HG03432 (cell line): Measurements from ENCODE around the gene TRIM46.
A peak's percentile ranks its signal among the peaks of the same experiment; 100 is the strongest.
"Not testable (repeated sequence)": the region's sequence is repeated elsewhere in the genome, so short reads cannot be mapped to it uniquely, and the experiment has no call there.

ENCODE experiments used
- ATAC-seq: cut with Tn5 transposase; IDR thresholded peaks from one replicate; pipeline ENCODE4 v1.9.1; 2021; ENCODE audit warnings: mild to moderate bottlenecking, moderate library complexity; ENCODE audit not compliant: unreplicated experiment

The TRIM46 gene

DNA sequence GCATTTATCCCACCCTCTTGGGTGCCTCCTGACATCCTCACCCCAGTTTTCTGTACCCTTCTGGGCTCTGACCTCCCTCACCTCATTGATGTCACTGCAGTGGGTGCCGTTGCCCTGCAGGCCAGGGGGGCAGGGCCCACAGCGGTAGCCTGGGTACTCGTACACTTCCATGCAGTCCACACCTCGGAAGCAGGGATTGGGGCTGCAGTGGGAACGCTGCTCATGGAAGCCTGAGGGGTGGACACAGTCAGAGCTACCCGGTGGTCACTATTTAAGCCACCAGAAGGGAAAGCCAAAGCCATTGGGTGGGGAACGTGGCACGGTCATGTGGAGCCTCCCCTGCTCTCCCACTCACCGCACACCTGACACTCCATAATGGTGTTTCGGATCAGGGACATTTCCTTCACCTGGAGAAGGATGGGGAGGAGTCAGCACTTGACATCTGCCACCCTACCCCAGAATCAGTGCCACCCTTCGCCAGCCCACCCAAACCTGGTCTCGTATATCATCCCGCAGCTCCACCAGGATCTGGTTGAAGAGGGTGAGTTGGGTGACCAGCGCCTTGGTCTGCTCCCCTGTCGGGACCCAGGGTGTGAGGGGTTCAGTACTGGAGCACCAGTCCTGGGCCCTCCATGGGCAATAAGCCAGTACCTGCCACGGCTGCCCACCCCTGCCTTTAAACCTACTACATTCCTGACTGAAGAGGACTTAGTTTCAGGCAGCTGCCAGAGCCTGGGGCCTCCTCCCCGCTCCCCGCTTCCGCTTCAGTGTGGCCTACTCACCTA lies 29.3 kb downstream of the TRIM46 start:
- ATAC-seq = no peak

DNA sequence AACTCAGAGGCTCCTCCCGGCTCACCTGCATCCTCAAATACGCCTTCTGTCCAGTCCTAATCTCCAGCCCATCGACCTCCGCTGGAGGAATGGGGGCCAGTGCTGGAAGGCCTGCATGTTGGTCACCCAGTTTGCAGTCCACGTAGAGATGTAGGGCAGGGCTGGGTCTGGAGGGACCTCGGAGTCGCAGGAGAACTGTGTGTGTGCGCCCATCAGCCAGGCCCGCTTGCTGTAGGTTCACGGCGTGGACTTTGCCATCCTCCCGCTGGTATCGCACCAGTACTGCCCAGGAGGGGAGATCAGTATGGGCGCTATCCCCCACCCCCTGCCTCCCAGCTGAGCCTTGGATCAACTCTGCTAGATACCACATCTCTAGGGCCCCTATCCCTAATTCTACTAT lies 31.4 kb downstream of the TRIM46 start:
- ATAC-seq = no peak

DNA sequence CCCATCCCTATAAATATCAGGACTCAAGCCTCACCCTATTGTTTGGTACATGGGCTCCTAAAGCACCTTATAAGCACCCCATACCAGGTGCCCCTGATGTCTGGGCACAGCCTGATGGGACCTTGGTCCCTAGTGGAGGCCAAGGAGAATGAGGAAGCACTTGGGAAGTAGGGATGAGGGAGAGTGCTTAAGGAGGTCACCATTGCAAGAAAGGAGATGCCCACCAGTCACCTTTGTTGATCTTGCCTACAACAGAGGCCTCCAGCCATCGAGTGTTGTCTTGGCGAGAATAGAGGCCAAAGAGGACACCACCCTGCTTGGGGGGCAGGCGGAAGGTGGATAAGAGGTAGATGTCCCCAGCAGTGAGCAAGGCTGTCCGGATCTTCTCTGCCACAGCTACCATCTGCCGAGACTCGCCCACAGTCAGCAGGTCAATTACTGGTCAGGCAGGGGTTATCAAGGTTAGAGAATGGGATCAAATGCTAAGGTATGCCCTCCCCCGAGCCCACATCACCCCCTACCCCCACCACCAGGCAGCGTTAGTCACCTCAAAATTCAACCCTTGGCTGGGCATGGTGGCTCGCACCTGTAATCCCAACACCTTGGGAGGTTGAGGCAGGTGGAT lies 32.4 kb downstream of the TRIM46 start:
- ATAC-seq = no peak

DNA sequence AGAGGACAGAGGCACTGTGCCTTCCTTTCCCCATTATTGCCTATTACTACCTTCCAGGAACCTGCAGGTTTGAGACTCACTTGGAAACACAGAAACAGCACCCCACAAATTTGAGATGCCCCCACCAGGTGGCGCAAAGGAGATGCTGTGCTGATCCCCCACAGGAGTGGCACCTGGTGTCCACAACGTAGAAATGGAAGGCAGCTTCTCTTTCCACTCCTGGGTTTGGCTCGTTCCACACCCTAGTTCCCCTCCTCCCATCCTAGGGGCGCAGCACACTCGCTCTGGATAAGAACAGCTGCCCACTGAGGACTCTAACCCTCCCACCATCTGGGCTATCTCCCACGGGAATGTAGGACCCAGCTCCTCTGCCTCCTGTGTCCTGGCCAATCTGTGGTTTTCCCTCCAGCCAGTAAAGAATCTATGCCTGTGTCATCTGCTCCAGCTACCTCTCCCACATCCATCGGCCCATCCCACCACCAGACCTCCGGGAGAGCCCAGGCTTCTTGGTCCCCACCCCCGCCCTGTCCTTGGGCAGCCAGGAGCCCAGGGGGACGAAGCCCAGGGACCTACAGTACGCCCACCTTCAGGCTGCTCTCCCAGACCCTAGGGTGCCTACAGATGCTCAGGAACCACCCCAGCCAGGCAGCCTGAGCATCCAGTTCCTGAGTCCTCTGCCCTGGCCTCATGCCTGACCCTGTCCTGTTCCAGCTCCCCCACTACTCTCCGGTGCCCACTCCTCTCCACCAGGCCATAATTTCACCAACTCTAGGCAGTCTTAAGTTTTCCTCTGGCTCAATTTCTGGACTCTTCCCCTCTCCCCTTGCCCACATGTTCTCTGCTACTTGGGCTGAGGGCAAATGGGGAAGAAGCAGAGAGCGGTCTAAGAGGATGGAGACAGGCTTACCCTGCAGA lies 33.5 kb downstream of the TRIM46 start:
- no peak for ATAC-seq

DNA sequence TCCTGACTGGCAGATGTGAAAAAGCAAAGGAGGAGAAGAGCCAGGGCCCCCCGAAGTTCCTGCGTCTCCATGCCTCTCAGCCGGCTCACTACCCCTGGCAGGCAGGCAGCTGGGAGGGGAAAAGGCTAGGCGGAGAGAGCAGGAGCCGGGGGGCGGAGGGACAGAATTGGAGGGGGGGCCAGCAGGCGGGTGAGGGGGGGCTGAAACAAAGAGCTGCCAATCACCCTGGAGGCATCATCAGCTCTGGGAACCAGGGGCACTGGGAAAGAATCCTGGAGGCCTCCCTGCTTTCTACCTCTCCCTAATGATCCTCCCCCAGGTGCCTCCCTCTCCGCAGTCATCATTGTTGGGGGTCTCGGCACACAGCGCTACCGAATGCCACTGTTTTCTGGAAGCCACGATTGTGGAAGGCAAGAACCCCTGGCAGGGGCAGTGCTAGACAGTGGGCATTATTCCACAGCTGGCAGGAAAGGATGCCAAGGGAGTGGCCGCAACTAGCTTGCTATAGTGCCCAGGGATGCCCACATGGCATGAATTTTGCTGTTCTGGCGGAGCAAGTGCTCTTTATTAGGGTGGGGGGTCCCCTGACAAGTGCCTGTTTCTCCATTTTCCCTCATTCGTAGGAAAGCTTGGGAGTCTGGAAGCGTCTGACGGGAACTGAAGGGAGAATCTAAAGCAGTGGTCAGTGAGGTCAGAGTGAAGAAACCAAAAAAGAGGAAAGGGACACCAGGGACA lies 34.3 kb downstream of the TRIM46 start, which contains the start of gene THBS3:
Gene THBS3, minus strand, starts transcription at position 92 of the 735 bp plus-strand sequence. Its CDS starts 21 bp downstream, at position 71.
- no peak for ATAC-seq

DNA sequence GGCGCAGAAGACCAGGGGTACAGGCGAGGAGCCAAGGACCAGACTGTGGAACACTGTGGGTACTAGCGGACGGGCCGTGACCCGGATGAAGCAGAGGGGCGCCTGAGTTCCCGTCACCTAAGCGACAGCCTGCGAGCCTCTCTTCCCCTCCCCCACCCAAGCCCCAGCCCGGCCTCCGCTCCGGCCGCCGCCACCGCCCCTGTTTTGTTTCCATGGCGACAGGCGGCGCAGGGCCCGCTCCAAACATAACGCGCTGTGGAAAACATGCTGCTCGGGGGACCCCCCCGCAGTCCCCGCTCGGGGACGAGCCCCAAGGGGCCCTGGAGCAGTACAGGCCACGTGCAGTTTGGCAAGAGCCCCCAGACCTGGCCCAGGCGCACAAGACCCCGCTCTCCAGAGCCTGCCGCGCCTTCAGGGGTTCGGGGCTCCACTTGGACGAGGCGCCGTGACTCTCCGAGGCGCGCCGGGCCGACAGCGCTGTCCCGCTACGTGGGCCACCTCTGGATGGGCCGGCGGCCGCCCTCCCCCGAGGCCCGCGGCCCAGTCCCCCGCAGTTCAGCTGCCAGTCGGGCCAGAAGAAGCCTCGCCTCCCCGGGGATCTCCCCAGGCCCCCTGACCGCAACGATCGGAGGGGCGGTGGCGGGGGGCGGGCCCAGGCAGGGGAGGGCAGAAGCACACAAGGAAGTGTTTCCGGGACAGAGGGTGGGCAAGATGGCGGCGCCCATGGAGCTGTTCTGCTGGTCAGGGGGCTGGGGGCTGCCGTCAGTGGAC lies 35.1 kb downstream of the TRIM46 start, which contains the start of gene MTX1:
Gene MTX1, plus strand, starts transcription at position 155 of the 771 bp plus-strand sequence. Its CDS starts 110 bp downstream, at position 265.
- peak; percentile 79 for ATAC-seq

DNA sequence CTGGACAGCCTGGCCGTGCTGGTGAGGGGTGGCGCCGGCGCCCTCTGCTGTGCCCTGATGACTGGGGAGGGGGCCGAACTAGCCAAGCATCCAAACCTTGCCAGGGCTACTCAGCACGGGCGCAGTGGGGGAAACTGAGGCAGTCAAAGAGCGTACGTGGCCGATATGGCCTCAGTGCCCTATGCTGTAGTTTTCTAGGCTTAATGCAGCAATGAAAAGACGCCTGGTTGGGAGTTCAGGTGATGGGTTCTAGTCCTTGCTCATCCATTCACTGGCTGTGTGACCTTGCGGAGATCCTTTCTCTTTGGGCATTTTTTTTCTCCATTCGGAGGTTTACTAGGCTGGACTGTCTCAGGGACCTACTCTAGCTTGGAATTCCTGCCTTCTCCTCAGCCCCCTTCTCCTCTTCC lies 35.7 kb downstream of the TRIM46 start:
- no peak for ATAC-seq

DNA sequence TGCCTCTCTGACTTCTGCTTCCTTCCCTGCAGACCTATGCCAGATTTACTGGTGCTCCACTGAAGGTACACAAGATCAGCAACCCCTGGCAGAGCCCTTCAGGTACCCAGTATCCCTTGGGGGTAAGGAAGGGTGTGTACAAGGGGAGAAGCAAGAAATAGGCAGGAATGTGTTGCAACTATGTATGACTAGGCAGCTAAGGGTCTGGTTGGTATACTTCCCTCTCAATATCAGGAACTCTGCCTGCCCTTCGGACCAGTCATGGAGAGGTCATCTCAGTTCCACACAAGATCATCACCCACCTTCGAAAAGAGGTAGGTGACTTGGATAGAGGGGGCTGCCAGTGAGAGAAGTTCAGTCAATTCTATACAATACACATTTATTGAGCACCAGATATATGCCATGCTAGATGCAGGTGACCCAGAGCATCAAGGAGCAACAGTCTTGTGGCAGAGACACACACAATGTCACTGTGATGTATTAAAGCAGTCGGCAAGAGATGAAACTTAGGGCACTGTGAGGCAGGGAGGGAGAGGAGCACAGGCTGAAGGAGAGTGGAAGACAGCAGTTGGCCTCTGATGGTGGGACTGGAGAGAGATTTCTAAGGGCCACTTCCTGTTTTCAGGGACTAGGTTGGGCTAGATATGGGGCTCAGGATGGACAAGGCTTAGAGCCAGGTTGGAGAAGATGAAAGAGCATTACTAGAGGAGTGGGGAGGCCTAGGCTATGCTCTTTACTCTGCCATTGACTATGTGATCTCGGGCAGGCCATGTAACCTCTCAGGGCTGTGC lies 36.9 kb downstream of the TRIM46 start:
- ATAC-seq = no peak

DNA sequence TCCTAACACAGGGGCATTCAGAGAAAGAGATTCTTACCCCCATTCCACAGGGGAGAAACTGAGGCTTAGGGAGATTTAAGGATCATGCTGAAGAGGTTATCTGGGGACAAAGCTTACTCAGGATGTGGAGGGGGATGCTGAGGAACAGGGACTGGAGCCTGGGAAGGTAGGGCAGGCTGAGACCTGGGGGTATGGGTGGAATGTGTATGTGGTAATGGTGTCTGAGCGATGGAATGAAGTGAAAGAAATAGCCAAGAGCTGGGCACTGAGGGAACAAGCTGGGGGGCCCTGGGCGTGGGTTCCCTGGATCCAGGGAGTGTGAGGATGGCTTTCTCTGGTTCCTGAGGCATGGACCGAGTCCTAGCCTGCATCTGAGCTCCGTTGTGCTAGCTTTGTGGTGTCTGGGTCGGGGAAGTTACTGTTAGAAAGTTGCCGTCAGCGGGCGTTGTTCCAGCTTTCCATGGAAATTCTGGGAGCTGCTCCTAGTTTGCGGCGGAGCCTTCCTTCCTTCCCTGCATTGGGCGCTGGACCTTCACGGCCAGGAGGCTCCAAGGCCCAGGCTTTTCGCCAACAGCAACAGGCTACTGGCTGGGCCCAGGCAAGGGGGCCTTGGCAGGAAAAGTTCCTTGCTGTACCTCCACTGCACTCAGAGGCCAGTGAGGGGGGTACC lies 37.9 kb downstream of the TRIM46 start:
- not testable (repeated sequence) for ATAC-seq

DNA sequence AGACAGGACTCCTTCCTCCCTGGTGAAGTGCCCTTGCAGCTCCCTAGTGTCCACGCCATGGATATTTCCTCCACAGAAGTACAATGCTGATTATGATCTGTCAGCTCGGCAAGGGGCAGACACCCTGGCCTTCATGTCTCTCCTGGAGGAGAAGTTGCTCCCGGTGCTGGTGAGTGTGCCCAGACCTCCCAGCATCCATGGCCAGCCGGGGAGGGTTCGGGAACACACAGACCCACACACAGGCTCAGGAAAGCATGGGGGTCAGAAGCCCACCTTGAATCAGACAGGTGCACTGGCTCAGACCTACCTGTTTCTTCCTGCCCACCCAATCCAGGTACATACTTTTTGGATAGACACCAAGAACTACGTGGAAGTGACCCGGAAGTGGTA lies 38.4 kb downstream of the TRIM46 start:
- ATAC-seq = not testable (repeated sequence)

DNA sequence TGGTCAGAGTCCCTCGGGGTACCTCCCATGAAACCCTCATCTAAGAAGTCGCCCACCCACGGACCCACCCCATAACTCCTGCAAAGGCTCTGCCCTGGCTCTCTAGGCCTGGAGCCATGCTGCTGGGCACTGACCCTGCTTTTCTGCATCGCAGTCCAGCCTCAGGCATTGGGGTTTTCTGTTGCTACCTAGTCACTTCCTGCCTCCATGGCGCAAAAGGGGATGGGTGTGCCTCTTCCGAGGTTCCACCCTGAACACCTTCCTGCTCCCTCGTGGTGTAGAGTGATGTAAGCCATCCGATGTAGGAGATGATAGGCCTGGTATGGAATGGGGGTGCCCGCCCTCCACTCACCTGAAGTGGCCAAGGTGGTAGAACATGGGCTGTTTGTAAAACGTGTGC lies 41.1 kb downstream of the TRIM46 start:
- ATAC-seq = not testable (repeated sequence)

DNA sequence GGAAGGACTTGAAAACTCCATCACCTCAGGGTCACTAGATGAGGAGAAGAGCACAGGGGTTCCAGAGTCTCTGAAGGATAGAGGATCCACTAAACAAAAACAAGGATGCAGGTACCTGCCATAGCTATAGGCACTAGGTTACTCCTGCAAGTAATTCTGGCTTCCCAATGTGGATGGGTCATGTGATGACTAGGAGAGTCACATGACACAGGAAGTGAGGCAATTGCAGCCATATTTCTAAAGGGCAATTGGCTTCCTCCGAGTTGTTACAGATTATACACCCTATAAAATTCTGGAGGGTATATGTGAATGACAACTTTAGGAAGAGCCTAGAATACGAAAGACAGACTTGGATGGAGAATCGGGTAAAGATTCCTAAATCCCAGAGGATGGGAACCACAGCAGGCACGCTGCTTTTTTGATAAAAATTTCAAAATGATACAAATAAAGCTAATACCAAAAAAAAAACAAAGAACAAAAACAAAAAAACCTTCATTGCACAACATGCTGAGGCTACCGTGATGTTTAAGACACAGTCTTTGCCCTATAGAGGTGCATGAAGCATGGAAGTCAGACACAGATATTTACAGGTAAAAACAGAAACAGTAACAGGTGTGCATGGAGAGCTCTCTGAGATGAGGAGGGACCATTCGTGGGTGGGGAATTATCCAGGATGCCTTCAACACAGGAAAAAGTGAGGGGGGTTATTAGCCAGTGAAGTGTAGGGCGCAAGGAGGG lies 45.4 kb downstream of the TRIM46 start:
- no peak for ATAC-seq

DNA sequence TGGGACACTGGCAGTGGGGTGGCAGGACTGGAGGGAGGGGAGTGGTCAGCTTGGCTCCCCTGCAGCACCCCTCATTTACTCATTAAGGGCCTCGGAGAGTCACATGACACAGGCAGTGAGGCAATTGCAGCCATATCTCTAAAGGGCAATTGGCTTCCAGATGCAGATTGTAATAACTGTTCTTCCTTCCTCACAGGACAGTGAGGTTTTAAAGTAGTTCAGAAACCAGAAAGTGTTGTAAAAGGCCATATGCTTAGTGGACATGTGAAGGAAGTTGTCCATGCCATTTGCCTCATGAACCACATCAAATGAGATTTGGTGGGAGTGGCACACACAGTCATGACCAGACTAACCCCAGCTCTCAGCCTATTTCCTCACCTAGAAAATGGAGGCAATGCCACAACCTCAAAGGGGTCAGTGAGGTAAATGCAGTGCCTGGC lies 46.0 kb downstream of the TRIM46 start:
- ATAC-seq = no peak

DNA sequence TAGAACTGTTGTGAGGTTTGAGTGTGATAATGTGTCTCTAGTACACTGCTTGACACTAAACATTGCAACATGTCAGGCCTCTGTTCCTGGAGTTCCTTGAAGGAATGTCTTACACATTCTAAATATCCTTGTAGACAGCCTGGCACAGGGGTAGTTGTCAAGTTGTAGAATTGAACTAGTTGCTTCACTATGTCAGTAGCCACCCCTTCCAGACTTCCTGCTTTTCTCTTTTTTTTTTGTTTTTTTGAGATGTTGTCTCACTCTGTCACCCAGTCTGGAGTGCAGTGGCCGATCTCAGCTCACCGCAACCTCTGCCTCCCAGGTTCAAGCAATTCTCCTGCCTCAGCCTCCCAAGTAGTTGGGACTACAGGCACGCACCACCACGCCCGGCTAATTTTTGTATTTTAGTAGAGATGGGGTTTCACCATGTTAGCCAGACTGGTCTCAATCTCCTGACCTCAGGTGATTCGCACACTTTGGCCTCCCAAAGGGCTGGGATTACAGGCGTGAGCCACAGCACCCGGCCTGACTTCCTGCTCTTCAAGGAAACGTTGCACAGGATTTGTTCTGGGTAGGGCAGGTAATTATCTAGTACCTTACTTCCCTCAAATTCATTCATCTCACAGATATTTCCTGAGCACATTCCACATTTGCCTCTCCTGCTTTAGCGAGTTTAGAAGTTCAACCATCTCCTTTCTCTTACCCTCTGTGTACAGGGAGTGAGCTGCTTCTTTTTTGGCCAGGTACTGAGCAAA lies 46.7 kb downstream of the TRIM46 start:
- ATAC-seq = not testable (repeated sequence)

DNA sequence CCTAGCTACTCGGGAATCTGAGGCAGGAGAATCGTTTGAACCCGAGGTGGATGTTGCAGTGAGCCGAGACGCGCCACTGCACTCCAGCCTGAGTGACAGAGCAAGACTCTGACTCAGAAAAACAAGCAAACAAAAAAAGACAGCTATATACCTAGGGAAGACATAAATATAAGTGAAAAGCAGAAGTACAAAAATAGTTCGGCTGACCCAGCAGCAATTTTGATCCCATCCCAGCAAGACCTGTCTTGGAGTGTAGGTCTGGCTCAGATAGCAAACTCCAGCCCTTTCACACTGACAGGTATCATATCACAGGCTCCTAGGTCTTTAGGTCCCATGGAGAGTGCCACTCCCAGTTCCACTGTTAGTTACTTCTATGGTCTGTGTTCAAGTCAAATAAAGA lies 49.4 kb downstream of the TRIM46 start:
- ATAC-seq = no peak

DNA sequence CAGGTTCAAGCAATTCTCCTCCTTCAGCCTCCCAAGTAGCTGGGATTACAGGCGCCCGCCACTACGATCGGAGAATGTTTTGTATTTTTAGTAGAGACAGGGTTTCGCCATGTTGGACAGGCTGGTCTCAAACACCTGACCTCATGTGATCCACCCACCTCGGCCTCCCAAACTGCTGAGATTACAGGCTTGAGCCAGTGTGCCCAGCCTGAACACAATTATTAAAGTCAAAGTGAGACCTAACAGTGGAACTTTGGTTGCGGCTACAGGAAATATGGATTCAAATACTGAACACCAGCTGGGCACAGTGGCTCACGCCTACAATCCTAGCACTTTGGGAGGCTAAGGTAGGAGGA lies 51.7 kb downstream of the TRIM46 start:
- ATAC-seq = not testable (repeated sequence)
